ENCODE results near the gene SHLD1. TPM values are rescaled to one million over a fixed set of nuclear protein-coding genes. Genes with fewer than 3 reads are reported as not detected.

Gene SHLD1
- total and polyA plus RNA-seq, 2 experiments from 2014 or later: 1.4 to 15.0 TPM

DNA sequence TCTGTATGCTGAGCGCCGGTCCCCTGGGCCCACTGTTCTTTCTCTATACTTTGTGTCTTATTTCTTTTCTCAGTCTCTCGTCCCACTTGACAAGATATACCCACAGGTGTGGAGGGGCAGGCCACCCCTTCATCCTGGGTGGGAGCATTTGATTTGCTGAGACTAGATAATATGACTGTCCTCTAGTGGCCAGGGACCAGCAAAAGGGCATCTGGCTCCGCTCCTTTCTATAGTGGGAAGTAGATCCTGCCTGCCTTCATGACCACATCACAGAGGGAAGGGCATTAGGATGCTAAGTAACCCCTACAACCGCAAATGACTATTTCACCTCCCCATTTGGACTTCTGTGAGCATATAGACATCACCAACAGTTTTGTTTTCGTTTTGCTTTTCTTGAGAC is 135.7 kb downstream of the SHLD1 start:
- ATAC-seq: peak; percentile 37; the same call in 2 of the 3 replicates
- TF ChIP-seq, protein P1, sequence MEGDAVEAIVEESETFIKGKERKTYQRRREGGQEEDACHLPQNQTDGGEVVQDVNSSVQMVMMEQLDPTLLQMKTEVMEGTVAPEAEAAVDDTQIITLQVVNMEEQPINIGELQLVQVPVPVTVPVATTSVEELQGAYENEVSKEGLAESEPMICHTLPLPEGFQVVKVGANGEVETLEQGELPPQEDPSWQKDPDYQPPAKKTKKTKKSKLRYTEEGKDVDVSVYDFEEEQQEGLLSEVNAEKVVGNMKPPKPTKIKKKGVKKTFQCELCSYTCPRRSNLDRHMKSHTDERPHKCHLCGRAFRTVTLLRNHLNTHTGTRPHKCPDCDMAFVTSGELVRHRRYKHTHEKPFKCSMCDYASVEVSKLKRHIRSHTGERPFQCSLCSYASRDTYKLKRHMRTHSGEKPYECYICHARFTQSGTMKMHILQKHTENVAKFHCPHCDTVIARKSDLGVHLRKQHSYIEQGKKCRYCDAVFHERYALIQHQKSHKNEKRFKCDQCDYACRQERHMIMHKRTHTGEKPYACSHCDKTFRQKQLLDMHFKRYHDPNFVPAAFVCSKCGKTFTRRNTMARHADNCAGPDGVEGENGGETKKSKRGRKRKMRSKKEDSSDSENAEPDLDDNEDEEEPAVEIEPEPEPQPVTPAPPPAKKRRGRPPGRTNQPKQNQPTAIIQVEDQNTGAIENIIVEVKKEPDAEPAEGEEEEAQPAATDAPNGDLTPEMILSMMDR (conservative IDR thresholded peaks at IDR 0.05; ENCODE audit: low read depth in 2 of 2): peak in 1 of 2 experiments; percentile 43; a peak in 3 of 4 replicates
- TF ChIP-seq, protein P2, sequence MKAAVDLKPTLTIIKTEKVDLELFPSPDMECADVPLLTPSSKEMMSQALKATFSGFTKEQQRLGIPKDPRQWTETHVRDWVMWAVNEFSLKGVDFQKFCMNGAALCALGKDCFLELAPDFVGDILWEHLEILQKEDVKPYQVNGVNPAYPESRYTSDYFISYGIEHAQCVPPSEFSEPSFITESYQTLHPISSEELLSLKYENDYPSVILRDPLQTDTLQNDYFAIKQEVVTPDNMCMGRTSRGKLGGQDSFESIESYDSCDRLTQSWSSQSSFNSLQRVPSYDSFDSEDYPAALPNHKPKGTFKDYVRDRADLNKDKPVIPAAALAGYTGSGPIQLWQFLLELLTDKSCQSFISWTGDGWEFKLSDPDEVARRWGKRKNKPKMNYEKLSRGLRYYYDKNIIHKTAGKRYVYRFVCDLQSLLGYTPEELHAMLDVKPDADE (IDR thresholded peaks at IDR 0.05): no peak
- H3K27me3 Mint-ChIP-seq (ENCODE audit: insufficient read depth, low read depth, poor library complexity): peaks cover 2% of the 10 kb centered on the region

DNA sequence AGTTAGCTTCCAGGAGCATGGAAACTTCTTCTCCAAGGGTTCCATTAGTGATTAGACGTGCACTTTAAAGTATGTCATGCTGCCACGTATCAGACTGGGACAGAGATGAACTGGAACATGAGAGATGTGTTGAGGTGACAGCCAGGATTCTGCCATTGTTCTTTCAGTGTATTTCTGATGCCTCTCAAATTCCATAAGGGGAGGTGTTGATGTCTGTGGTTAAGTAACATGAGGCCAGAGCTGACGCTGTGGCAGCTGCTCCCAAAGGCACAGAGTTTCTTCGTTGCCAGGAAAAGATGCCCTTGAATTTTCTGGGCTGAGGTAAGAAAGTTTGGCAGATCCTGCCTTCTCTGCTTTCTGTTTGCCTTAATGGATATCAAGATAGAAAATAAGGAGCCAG is 136.6 kb downstream of the SHLD1 start:
- no peaks in the 10 kb centered on the region for H3K79me2 ChIP-seq (replicated peaks; ENCODE audit: insufficient read depth)
- H2AFZ ChIP-seq: no peak overlapping the region
- no peak overlapping the region for H3K4me2 ChIP-seq
- no peak overlapping the region for H3K27ac ChIP-seq (ENCODE audit: low read depth)
- H3F3A ChIP-seq (replicated peaks; ENCODE audit: low read depth): no peaks in the 10 kb centered on the region
- no peaks in the 10 kb centered on the region for H3K36me3 ChIP-seq (ENCODE audit: insufficient read depth)
- TF ChIP-seq NANOG (IDR thresholded peaks at IDR 0.05; ENCODE audit: borderline replicate concordance): no peak
- no peak for TF ChIP-seq JUNB (IDR thresholded peaks at IDR 0.05; ENCODE audit: unreplicated experiment)
- no peak for TF ChIP-seq EZH2 (IDR thresholded peaks at IDR 0.05; ENCODE audit: low read depth, unreplicated experiment)
- no peak for TF ChIP-seq STAT1 (IDR thresholded peaks at IDR 0.05; ENCODE audit: unreplicated experiment)
- no peak for TF ChIP-seq CREB1 (CRISPR knock-in tag; IDR thresholded peaks at IDR 0.05; ENCODE audit: low read depth)
- TF ChIP-seq, protein P1 (conservative IDR thresholded peaks at IDR 0.05; ENCODE audit: low read depth in 2 of 2): no peak
- no peak for TF ChIP-seq ZNF114 (CRISPR knock-in tag; IDR thresholded peaks at IDR 0.05)
- TF ChIP-seq, protein P3, sequence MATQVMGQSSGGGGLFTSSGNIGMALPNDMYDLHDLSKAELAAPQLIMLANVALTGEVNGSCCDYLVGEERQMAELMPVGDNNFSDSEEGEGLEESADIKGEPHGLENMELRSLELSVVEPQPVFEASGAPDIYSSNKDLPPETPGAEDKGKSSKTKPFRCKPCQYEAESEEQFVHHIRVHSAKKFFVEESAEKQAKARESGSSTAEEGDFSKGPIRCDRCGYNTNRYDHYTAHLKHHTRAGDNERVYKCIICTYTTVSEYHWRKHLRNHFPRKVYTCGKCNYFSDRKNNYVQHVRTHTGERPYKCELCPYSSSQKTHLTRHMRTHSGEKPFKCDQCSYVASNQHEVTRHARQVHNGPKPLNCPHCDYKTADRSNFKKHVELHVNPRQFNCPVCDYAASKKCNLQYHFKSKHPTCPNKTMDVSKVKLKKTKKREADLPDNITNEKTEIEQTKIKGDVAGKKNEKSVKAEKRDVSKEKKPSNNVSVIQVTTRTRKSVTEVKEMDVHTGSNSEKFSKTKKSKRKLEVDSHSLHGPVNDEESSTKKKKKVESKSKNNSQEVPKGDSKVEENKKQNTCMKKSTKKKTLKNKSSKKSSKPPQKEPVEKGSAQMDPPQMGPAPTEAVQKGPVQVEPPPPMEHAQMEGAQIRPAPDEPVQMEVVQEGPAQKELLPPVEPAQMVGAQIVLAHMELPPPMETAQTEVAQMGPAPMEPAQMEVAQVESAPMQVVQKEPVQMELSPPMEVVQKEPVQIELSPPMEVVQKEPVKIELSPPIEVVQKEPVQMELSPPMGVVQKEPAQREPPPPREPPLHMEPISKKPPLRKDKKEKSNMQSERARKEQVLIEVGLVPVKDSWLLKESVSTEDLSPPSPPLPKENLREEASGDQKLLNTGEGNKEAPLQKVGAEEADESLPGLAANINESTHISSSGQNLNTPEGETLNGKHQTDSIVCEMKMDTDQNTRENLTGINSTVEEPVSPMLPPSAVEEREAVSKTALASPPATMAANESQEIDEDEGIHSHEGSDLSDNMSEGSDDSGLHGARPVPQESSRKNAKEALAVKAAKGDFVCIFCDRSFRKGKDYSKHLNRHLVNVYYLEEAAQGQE (IDR thresholded peaks at IDR 0.05; ENCODE audit: unreplicated experiment): no peak
- H3K27me3 ChIP-seq (ENCODE audit: insufficient read depth): no peaks in the 10 kb centered on the region
- Mint-ChIP-seq H3K27ac (no peak overlapping the region), H3K36me3 (ENCODE audit: low read depth) (no peaks in the 10 kb centered on the region), H3K9me3 (no peaks in the 10 kb centered on the region), H3K4me3 (no peak overlapping the region), H3K27me3 (ENCODE audit: insufficient read depth, low read depth, poor library complexity) (no peaks in the 10 kb centered on the region), H3K4me1 (peaks cover 7% of the 10 kb centered on the region)
- DNase-seq (ENCODE audit: low spot score) (no peak), ATAC-seq (no peak)
- H3K4me3 ChIP-seq: no peak overlapping the region
- H3K4me1 ChIP-seq (ENCODE audit: insufficient read depth): no peaks in the 10 kb centered on the region
- H4K20me1 ChIP-seq (replicated peaks; ENCODE audit: insufficient read depth): no peaks in the 10 kb centered on the region
- H3K9me2 ChIP-seq (ENCODE audit: insufficient read depth): no peaks in the 10 kb centered on the region

More for the DNA sequence above, 135.7 kb downstream of the SHLD1 start:
- H4K20me1 ChIP-seq (replicated peaks; ENCODE audit: insufficient read depth): no peaks in the 10 kb centered on the region
- H3K4me1 Mint-ChIP-seq: peaks cover 12% of the 10 kb centered on the region
- H3K27ac Mint-ChIP-seq: no peak overlapping the region
- no peaks in the 10 kb centered on the region for H3K27me3 ChIP-seq (ENCODE audit: insufficient read depth)
- no peaks in the 10 kb centered on the region for H3K79me2 ChIP-seq (replicated peaks; ENCODE audit: insufficient read depth)
- no peaks in the 10 kb centered on the region for H3K36me3 Mint-ChIP-seq (ENCODE audit: low read depth)
- H3K36me3 ChIP-seq (ENCODE audit: insufficient read depth): no peaks in the 10 kb centered on the region
- H3K4me2 ChIP-seq: no peak overlapping the region
- no peak for DNase-seq (ENCODE audit: low spot score)
- H3K9me2 ChIP-seq (ENCODE audit: insufficient read depth): no peaks in the 10 kb centered on the region
- H3K27ac ChIP-seq (ENCODE audit: low read depth): no peak overlapping the region
- no peak overlapping the region for H3K4me3 Mint-ChIP-seq
- no peaks in the 10 kb centered on the region for H3K4me1 ChIP-seq (ENCODE audit: insufficient read depth)
- H3K4me3 ChIP-seq: no peak overlapping the region
- no peak overlapping the region for H2AFZ ChIP-seq
- no peaks in the 10 kb centered on the region for H3K9me3 Mint-ChIP-seq
- no peaks in the 10 kb centered on the region for H3F3A ChIP-seq (replicated peaks; ENCODE audit: low read depth)
